Testis (tissue), 2 donors: ENCODE results near the gene RAI1.
"Not testable (repeated sequence)": the region's sequence is repeated elsewhere in the genome, so short reads cannot be mapped to it uniquely, and the experiment has no call there.

Experiments used
- CTCF ChIP-seq, 3 experiments: fragments of 450-650 bp in 2 of 3; fragments of 200-600 bp in 1 of 3; sonication (generic) in 1 of 3; IDR thresholded peaks; one replicate each; pipeline ENCODE4 v1.5.1; 2016 to 2019; ENCODE audit warnings: antibody characterized with exemption in 3 of 3, mild to moderate bottlenecking in 2 of 3, moderate library complexity in 1 of 3
- POLR2A ChIP-seq: fragments of 450-650 bp; IDR thresholded peaks from one replicate; pipeline ENCODE4 v1.6.1; 2017; ENCODE audit warnings: antibody characterized with exemption, mild to moderate bottlenecking, moderate library complexity

- not testable (repeated sequence) for TF ChIP-seq CTCF (IDR thresholded peaks at IDR 0.05); POLR2A
These were observed 9.0 kb downstream of the RAI1 start for GRCh38 chr17:17690233-17690632.
